Upper lobe of right lung (tissue), 1 donor: ENCODE data around the gene OR6F1. TPM values are rescaled to one million over a fixed set of nuclear protein-coding genes. Genes with fewer than 3 reads are reported as not detected.
"Not testable (repeated sequence)": the region's sequence is repeated elsewhere in the genome, so short reads cannot be mapped to it uniquely, and the experiment has no call there.

Experiments
- ATAC-seq: fragments of 200-7000 bp; cut with Tn5 transposase; one replicate; pipeline ENCODE4 v1.9.1; 2020; ENCODE audit warnings: mild to moderate bottlenecking, moderate library complexity
- DNase-seq: peaks from one replicate; pipeline ENCODE4 v3.0.0-alpha.2; 2020
- H3K27ac ChIP-seq: fragments of 200-600 bp; one replicate; pipeline ENCODE4 v1.8.0; 2022
- H3K27me3 ChIP-seq: fragments of 200-600 bp; one replicate; pipeline ENCODE4 v1.8.0; 2022; ENCODE audit warnings: mild to moderate bottlenecking
- H3K36me3 ChIP-seq: fragments of 200-600 bp; one replicate; pipeline ENCODE4 v1.8.0; 2022
- H3K4me1 ChIP-seq: fragments of 200-600 bp; one replicate; pipeline ENCODE4 v1.8.0; 2022
- H3K4me3 ChIP-seq: fragments of 200-600 bp; one replicate; pipeline ENCODE4 v1.8.0; 2022; ENCODE audit warnings: mild to moderate bottlenecking
- H3K9me3 ChIP-seq: fragments of 200-600 bp; one replicate; pipeline ENCODE4 v1.8.0; 2022
- CTCF ChIP-seq: fragments of 200-600 bp; IDR thresholded peaks from one replicate; pipeline ENCODE4 v1.8.0; 2022; ENCODE audit warnings: antibody characterized with exemption
- intact Hi-C: fragments of 100-400 bp; cut with DNase I; formaldehyde crosslinking; loops from one replicate; pipeline ENCODE4 v1.11.0; 2022
- long read RNA-seq: library from polyadenylated mRNA; unstranded; transcript quantifications from one replicate; pipeline ENCODE4 v2.0.0, GENCODE V29; 2021
- total RNA-seq: library from RNA; stranded (reverse); fragmentation: NEBNext Ultra II Directional; extraction: Animal tissue kit (Norgen Biotek cat#: 25700); gene quantifications from one replicate; pipeline ENCODE4 v1.2.1, GENCODE V29; 2021
- donor health status: DM: no; HTN: yes; CAD: no; lungs with severe emphysema.

Gene OR6F1
- not detected for total RNA-seq
- long read RNA-seq, result 0 reads

GRCh38 chr1:247716546-247716945 is at the start of gene OR6F1:
TSS of gene OR6F1 (minus strand) at chr1:247716646. CDS start at chr1:247712755, 3,891 bp downstream.
- no peaks in the 10 kb centered on the region for H3K4me1 ChIP-seq
- no peaks in the 10 kb centered on the region for H3K36me3 ChIP-seq
- H3K27ac ChIP-seq, result no peak within 1 kb of the TSS
- DNase-seq (no peak), ATAC-seq (no peak)
- intact Hi-C loops, result no loop called here
- H3K4me3 ChIP-seq, result no peak within 1 kb of the TSS
- H3K27me3 ChIP-seq, result no peaks in the 10 kb centered on the region
- TF ChIP-seq CTCF, result no peak
- H3K9me3 ChIP-seq, result no peaks in the 10 kb centered on the region

- no peak within 1 kb of the TSS for H3K4me3 ChIP-seq
- ATAC-seq, result no peak
- no peak within 1 kb of the TSS for H3K27ac ChIP-seq
- H3K4me1 ChIP-seq, result no peaks in the 10 kb centered on the region
- DNase-seq, result no peak
- no peak for TF ChIP-seq CTCF
- intact Hi-C loops, result no loop called here
- no peaks in the 10 kb centered on the region for H3K27me3 ChIP-seq
- no peaks in the 10 kb centered on the region for H3K36me3 ChIP-seq
- H3K9me3 ChIP-seq, result no peaks in the 10 kb centered on the region
Observed at GRCh38 chr1:247760456-247760855, 44.0 kb upstream of the OR6F1 start, which contains the start of gene OR1C1. TSS of gene OR1C1 (minus strand) at chr1:247760556. CDS start at chr1:247758406, 2,150 bp downstream.

- H3K27ac ChIP-seq, ATAC-seq, H3K36me3 ChIP-seq, H3K4me3 ChIP-seq, H3K9me3 ChIP-seq, DNase-seq, H3K27me3 ChIP-seq, intact Hi-C loops, H3K4me1 ChIP-seq: not testable (repeated sequence)
Observed at GRCh38 chr1:247754311-247754710, 37.9 kb upstream of the OR6F1 start.

- H3K27me3 ChIP-seq, result no peaks in the 10 kb centered on the region
- H3K4me3 ChIP-seq, result no peak overlapping the region
- TF ChIP-seq CTCF, result no peak
- no peaks in the 10 kb centered on the region for H3K36me3 ChIP-seq
- no peak overlapping the region for H3K27ac ChIP-seq
- intact Hi-C loops, result no loop called here
- no peaks in the 10 kb centered on the region for H3K4me1 ChIP-seq
- H3K9me3 ChIP-seq, result no peaks in the 10 kb centered on the region
- DNase-seq (peak; percentile 46), ATAC-seq (peak; percentile 41)
Observed at GRCh38 chr1:247749870-247750269, 33.4 kb upstream of the OR6F1 start.

GRCh38 chr1:247748041-247748440 is 31.6 kb upstream of the OR6F1 start, which contains the start of gene OR14A2:
TSS of gene OR14A2 (minus strand) at chr1:247748141.
- H3K27me3 ChIP-seq, result no peaks in the 10 kb centered on the region
- H3K36me3 ChIP-seq, result no peaks in the 10 kb centered on the region
- TF ChIP-seq CTCF, result no peak
- no peak within 1 kb of the TSS for H3K4me3 ChIP-seq
- DNase-seq (no peak), ATAC-seq (no peak)
- H3K9me3 ChIP-seq, result no peaks in the 10 kb centered on the region
- H3K4me1 ChIP-seq, result no peaks in the 10 kb centered on the region
- H3K27ac ChIP-seq, result no peak within 1 kb of the TSS
- intact Hi-C loops, result no loop called here

- Histone ChIP-seq H3K4me3 (no peak overlapping the region), H3K27ac (no peak overlapping the region), H3K27me3 (no peaks in the 10 kb centered on the region), H3K9me3 (no peaks in the 10 kb centered on the region), H3K36me3 (no peaks in the 10 kb centered on the region), H3K4me1 (no peaks in the 10 kb centered on the region)
- TF ChIP-seq CTCF, result no peak
- DNase-seq, result no peak
- intact Hi-C loops, result no loop called here
- ATAC-seq, result no peak
Observed at GRCh38 chr1:247747616-247748015, 31.2 kb upstream of the OR6F1 start.
